Hepatocyte (in vitro differentiated cells): ENCODE data around the gene TMPRSS15. TPM values are rescaled to one million over a fixed set of nuclear protein-coding genes. Genes with fewer than 3 reads are reported as not detected.

Source experiments
- DNase-seq: peaks from one replicate; pipeline ENCODE4 v3.0.0-alpha.2; 2016; ENCODE audit warnings: low spot score
- H2AFZ ChIP-seq: fragments of 200-600 bp; sonication (generic); 2 replicates; pipeline ENCODE4 v1.6.0; 2016; ENCODE audit warnings: antibody characterized with exemption, mild to moderate bottlenecking
- H3K27ac ChIP-seq: fragments of 200-600 bp; sonication (generic); 2 replicates; pipeline ENCODE4 v1.5.1; 2016; ENCODE audit warnings: mild to moderate bottlenecking
- H3K27me3 ChIP-seq: fragments of 200-600 bp; sonication (generic); 2 replicates; pipeline ENCODE4 v1.6.1; 2016
- H3K36me3 ChIP-seq: fragments of 200-600 bp; sonication (generic); replicated peaks from 2 replicates; pipeline ENCODE4 v1.5.1; 2016; ENCODE audit warnings: low read depth; ENCODE audit not compliant: insufficient read depth
- H3K4me1 ChIP-seq: fragments of 200-600 bp; sonication (generic); 2 replicates; pipeline ENCODE4 v1.5.1; 2016; ENCODE audit warnings: mild to moderate bottlenecking, moderate library complexity; ENCODE audit not compliant: insufficient read depth
- H3K4me2 ChIP-seq: fragments of 200-600 bp; sonication (generic); 2 replicates; pipeline ENCODE4 v1.6.0; 2016
- H3K4me3 ChIP-seq: fragments of 200-600 bp; sonication (generic); 2 replicates; pipeline ENCODE4 v1.5.1; 2016; ENCODE audit warnings: mild to moderate bottlenecking
- H3K79me2 ChIP-seq: fragments of 200-600 bp; sonication (generic); 2 replicates; pipeline ENCODE4 v1.6.0; 2017; ENCODE audit warnings: mild to moderate bottlenecking
- H3K9me2 ChIP-seq: fragments of 200-600 bp; sonication (generic); replicated peaks from 2 replicates; pipeline ENCODE4 v1.6.0; 2017; ENCODE audit warnings: mild to moderate bottlenecking; ENCODE audit not compliant: insufficient read depth
- H3K9me3 ChIP-seq: fragments of 200-600 bp; sonication (generic); 2 replicates; pipeline ENCODE4 v1.5.1; 2016; ENCODE audit warnings: low read depth, mild to moderate bottlenecking
- H4K20me1 ChIP-seq: fragments of 200-600 bp; sonication (generic); 2 replicates; pipeline ENCODE4 v1.6.0; 2016; ENCODE audit warnings: mild to moderate bottlenecking; ENCODE audit not compliant: insufficient read depth, poor library complexity, severe bottlenecking
- CTCF ChIP-seq: fragments of 200-600 bp; sonication (generic); IDR thresholded peaks from 2 replicates; pipeline ENCODE4 v1.5.1; 2016; ENCODE audit warnings: antibody characterized with exemption, mild to moderate bottlenecking; ENCODE audit not compliant: poor library complexity
- EZH2 ChIP-seq: fragments of 200-600 bp; sonication (generic); IDR thresholded peaks from 2 replicates; pipeline ENCODE4 v1.6.1; 2016; ENCODE audit warnings: antibody characterized with exemption, mild to moderate bottlenecking, borderline replicate concordance
- EZH2phosphoT487 ChIP-seq: fragments of 200-600 bp; sonication (generic); IDR thresholded peaks from one replicate; pipeline ENCODE4 v1.6.1; 2018; ENCODE audit warnings: antibody characterized with exemption, mild to moderate bottlenecking, low read depth, moderate library complexity; ENCODE audit not compliant: unreplicated experiment, severe bottlenecking
- WGBS: methylation state at CpG from one replicate; pipeline ENCODE4 v1.1.6; 2016; ENCODE audit warnings: low lambda C conversion rate; ENCODE audit errors: missing lambda C conversion rate; 5-methylcytosine and 5-hydroxymethylcytosine counted together
- polyA plus RNA-seq: library from polyadenylated mRNA; unstranded; fragments of >200 nt; fragmentation: Nextera tagmentation; extraction: Ambion mirVana; gene quantifications from 2 replicates; pipeline ENCODE4 v1.2.1, GENCODE V29; 2016
- total RNA-seq: library from RNA; depleted of rRNA; stranded (reverse); fragments of >200 nt; gene quantifications from 2 replicates; pipeline ENCODE4 v1.2.3, GENCODE V29; 2014

Gene TMPRSS15
- total and polyA plus RNA-seq, 2 experiments from 2014 or later: 0.07 TPM; not detected in 1

GRCh38 chr21:18252680-18253079 is 150.9 kb downstream of the TMPRSS15 start:
- DNase-seq: no peak
- no peaks in the 10 kb centered on the region for H3K79me2 ChIP-seq
- H3K9me2 ChIP-seq: no peaks in the 10 kb centered on the region
- no peaks in the 10 kb centered on the region for H4K20me1 ChIP-seq
- 58% methylated on average over 5 of the region's 5 CpGs for WGBS
- TF ChIP-seq EZH2phosphoT487 (no peak), CTCF (no peak), EZH2 (no peak)
- no peak overlapping the region for H2AFZ ChIP-seq
- no peaks in the 10 kb centered on the region for H3K36me3 ChIP-seq
- H3K27me3 ChIP-seq: no peaks in the 10 kb centered on the region
- H3K9me3 ChIP-seq: no peaks in the 10 kb centered on the region
- no peaks in the 10 kb centered on the region for H3K4me1 ChIP-seq
- H3K4me2 ChIP-seq: no peak overlapping the region
- no peak overlapping the region for H3K27ac ChIP-seq
- H3K4me3 ChIP-seq: no peak overlapping the region

GRCh38 chr21:18252256-18252655 is 151.3 kb downstream of the TMPRSS15 start:
- 48% methylated on average over 4 of the region's 4 CpGs for WGBS
- DNase-seq: no peak
- H3K79me2 ChIP-seq: no peaks in the 10 kb centered on the region
- no peak overlapping the region for H3K4me2 ChIP-seq
- H3K4me1 ChIP-seq: no peaks in the 10 kb centered on the region
- H3K9me3 ChIP-seq: no peaks in the 10 kb centered on the region
- H2AFZ ChIP-seq: no peak overlapping the region
- H3K27ac ChIP-seq: no peak overlapping the region
- no peak overlapping the region for H3K4me3 ChIP-seq
- no peaks in the 10 kb centered on the region for H4K20me1 ChIP-seq
- no peaks in the 10 kb centered on the region for H3K36me3 ChIP-seq
- TF ChIP-seq EZH2phosphoT487: no peak
- TF ChIP-seq CTCF: no peak
- no peak for TF ChIP-seq EZH2
- H3K27me3 ChIP-seq: peaks cover under 1% of the 10 kb centered on the region
- H3K9me2 ChIP-seq: no peaks in the 10 kb centered on the region

- DNase-seq: no peak
- no peaks in the 10 kb centered on the region for H3K9me3 ChIP-seq
- no peaks in the 10 kb centered on the region for H3K36me3 ChIP-seq
- H3K4me1 ChIP-seq: no peaks in the 10 kb centered on the region
- no peak for TF ChIP-seq CTCF
- TF ChIP-seq EZH2: no peak
- TF ChIP-seq EZH2phosphoT487: no peak
- H3K4me3 ChIP-seq: no peak overlapping the region
- H3K79me2 ChIP-seq: no peaks in the 10 kb centered on the region
- H3K27me3 ChIP-seq: peaks cover 12% of the 10 kb centered on the region
- H2AFZ ChIP-seq: no peak overlapping the region
- no peaks in the 10 kb centered on the region for H4K20me1 ChIP-seq
- H3K4me2 ChIP-seq: no peak overlapping the region
- no peak overlapping the region for H3K27ac ChIP-seq
- no peaks in the 10 kb centered on the region for H3K9me2 ChIP-seq
Measured at GRCh38 chr21:18251065-18251464, 152.5 kb downstream of the TMPRSS15 start.

- 29% methylated on average over 2 of the region's 2 CpGs for WGBS
- Histone ChIP-seq H4K20me1 (no peaks in the 10 kb centered on the region), H3K79me2 (no peaks in the 10 kb centered on the region), H3K9me2 (no peaks in the 10 kb centered on the region), H2AFZ (no peak overlapping the region), H3K4me3 (no peak overlapping the region), H3K36me3 (no peaks in the 10 kb centered on the region), H3K9me3 (no peaks in the 10 kb centered on the region), H3K4me2 (no peak overlapping the region), H3K27me3 (peaks cover 26% of the 10 kb centered on the region), H3K27ac (no peak overlapping the region), H3K4me1 (no peaks in the 10 kb centered on the region)
- TF ChIP-seq EZH2phosphoT487 (no peak), CTCF (peak; percentile 4)
- no peak for DNase-seq
Measured at GRCh38 chr21:18249672-18250071, 153.9 kb downstream of the TMPRSS15 start.
